Measurements from ENCODE around the gene IWS1. TPM values are rescaled to one million over a fixed set of nuclear protein-coding genes. Genes with fewer than 3 reads are reported as not detected.

The IWS1 gene
- total RNA-seq, 1 experiment from 2014 or later, result 29.0 TPM

DNA sequence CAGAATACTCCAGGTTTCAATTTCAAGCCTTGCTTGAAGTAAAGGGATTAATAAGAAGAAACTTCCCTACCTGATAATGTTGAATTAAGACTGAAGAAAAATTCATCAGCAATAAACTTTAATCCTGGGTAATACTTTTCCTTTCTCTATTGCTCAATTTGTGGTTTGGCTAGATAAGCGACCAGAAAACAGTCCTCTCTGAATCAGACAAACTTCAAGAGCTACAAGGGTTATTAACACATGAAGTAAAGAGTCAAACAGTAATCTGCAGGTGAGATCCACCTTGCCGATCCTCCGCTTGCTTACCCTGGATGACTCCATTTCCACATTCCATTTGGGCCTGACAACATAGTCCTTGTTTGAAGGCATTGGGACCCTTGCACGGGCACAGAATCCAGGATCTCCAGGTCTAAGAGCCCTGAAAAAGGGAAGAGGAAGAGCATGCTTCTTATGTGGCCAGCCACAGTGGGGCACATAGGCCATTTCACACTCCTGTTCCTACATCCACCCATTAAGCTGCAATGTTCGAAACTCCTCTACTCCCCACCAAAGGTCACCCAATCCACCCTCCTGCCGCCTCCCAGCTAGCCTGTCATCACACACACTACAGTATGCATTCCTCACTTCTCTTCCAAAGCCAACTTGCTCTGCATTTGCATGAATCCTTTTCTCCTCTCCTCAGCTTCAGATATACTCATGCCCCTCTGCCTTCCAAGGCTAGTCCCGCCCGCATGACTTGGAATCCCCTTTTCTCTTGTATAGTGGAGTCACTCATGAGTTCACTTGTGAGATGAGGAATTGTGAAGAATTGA is 39.8 kb downstream of the IWS1 start:
- H3K4me3 ChIP-seq, result no peak overlapping the region
- DNase-seq, result no peak
- no peaks in the 10 kb centered on the region for H3K27me3 ChIP-seq
- H3K36me3 ChIP-seq, result peaks cover 90% of the 10 kb centered on the region
- H3K9me3 ChIP-seq, result no peaks in the 10 kb centered on the region

GRCh38 chr2:127485694-127486071 is 40.6 kb downstream of the IWS1 start:
- no peaks in the 10 kb centered on the region for H3K9me3 ChIP-seq
- no peak for DNase-seq
- H3K27me3 ChIP-seq, result no peaks in the 10 kb centered on the region
- peaks cover 90% of the 10 kb centered on the region for H3K36me3 ChIP-seq
- H3K4me3 ChIP-seq, result no peak overlapping the region

- Histone ChIP-seq H3K36me3 (peaks cover 90% of the 10 kb centered on the region), H3K4me3 (no peak overlapping the region), H3K9me3 (no peaks in the 10 kb centered on the region), H3K27me3 (no peaks in the 10 kb centered on the region)
- no peak for DNase-seq
These were observed 41.1 kb downstream of the IWS1 start for GRCh38 chr2:127485051-127485693.

- Histone ChIP-seq H3K36me3 (peaks cover 66% of the 10 kb centered on the region), H3K9me3 (no peaks in the 10 kb centered on the region; the same call in 1 of the 2 replicates)
- DNase-seq, result no peak
These were observed 44.3 kb downstream of the IWS1 start for GRCh38 chr2:127482031-127482430.

DNA sequence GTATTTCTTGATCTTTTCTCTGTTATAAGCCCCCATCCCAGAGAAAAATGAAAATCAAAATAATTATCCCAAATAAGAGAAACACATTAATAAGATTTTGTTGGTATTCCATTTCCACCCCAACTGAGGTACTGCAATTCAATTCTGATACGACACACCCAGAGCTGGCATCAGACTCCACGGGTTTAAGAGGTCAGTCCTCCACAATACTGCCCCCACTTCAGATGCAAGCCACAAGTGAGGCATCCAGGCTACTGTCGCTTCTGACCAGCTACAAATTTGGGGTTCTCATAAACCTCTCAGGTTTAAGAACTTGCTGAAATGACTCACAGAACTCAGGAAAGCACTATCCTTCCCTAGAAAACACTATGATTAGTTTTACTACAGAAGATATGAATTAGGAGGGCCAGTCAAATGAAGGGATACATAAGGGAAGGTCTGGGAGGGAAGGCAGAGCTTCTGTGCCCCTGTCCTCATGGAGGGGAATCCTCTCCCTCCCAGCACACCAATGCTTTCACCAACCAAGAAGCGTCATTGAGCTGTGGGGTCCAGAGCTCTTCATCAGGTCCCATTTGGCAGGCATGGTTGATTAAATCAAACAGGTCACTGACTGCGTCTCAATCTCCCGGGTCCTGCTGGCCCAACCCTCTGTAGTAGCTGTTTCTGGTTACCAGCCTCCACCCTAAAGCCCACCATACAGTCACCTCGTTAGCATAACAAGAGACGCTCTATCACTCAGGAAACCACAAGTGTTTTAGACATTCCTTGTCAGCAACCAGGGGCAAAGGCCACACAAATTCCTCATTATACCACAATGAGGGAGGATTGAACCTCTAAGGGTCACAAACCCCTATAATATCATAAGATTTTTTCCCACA is 46.2 kb downstream of the IWS1 start:
- peaks cover 48% of the 10 kb centered on the region for H3K36me3 ChIP-seq
- no peak for DNase-seq

More at GRCh38 chr2:127482031-127482430, 44.3 kb downstream of the IWS1 start:
- Histone ChIP-seq H3K27me3 (no peaks in the 10 kb centered on the region), H3K4me3 (no peak overlapping the region)

DNA sequence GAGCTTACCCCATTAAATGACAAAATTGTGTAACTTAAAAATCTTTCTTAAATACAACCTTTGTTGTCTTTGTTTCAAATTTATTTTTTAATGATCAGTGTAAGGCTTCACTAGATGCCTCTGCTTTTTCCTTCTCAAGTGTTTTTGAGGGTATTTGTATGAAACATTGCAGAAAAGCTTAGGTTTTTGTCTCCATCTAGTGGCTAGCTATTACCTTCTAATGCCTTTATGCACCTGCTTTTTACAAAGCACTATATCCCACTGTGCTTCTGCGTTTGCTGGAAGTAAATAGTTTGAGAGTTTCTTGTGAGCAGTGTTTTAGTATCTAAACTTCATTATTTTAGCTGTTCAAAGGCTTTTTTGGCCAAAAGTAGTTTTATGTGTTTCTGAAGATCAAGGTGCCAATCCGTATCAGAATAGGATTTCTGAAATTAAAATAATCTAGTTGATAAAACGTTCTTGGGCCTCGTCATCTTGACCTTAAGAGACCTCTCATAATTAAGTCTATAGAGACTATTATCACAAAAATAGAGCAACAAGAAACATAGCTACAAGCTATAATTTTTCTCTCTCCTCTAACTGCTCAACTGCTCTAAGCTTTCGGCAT is 47.0 kb downstream of the IWS1 start:
- Histone ChIP-seq H3K27me3 (no peaks in the 10 kb centered on the region), H3K36me3 (peaks cover 42% of the 10 kb centered on the region), H3K9me3 (no peaks in the 10 kb centered on the region; the same call in 1 of the 2 replicates), H3K4me3 (no peak overlapping the region)
- DNase-seq, result no peak

More for the DNA sequence above, 46.2 kb downstream of the IWS1 start:
- no peaks in the 10 kb centered on the region for H3K27me3 ChIP-seq
- no peaks in the 10 kb centered on the region; the same call in 1 of the 2 replicates for H3K9me3 ChIP-seq
- no peak overlapping the region for H3K4me3 ChIP-seq

DNA sequence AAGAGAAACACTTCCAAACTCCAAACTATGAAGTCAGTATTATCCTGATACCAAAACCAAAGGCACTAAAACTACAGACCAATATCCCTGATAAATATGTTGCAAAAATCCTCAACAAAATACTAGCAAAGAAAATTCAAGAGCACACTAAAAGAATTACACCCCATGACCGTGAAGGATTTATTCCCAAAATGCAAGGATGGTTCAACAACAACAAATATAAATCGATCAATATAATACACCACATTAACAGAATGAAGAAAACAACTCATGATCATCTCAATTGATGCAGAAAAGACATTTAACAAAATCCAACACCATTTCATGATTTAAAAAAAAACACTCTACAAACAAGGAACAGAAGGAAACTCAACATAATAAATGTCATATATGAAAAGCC is 50.5 kb downstream of the IWS1 start:
- Histone ChIP-seq H3K36me3 (peaks cover 13% of the 10 kb centered on the region), H3K27me3 (no peaks in the 10 kb centered on the region), H3K9me3 (no peaks in the 10 kb centered on the region; the same call in 1 of the 2 replicates), H3K4me3 (no peak overlapping the region)
- no peak for DNase-seq

DNA sequence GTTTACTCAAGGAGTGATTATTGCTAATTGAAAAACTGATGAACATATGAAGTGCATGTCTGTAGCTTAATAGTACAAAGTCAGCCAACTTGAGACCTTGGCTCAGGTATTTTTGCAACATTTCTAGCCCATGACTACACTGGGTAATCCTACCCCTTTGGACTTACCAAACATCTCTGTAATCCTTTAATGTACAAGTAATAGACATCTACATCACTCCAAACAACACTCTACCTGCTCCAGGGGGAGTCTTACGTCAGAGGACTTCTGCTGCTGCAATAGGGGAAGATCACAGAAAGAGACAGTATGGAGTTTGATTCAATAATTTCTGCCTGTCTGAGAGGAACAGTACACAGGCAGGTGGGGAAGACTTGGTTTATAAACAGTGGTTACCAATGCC is 54.0 kb downstream of the IWS1 start:
- H3K9me3 ChIP-seq, result no peaks in the 10 kb centered on the region; the same call in 1 of the 2 replicates
- no peaks in the 10 kb centered on the region for H3K27me3 ChIP-seq
- no peak overlapping the region for H3K4me3 ChIP-seq
- H3K36me3 ChIP-seq, result peaks cover 2% of the 10 kb centered on the region
- no peak for DNase-seq

GRCh38 chr2:127471286-127471988 is 54.9 kb downstream of the IWS1 start:
- DNase-seq, result no peak
- H3K27me3 ChIP-seq, result no peaks in the 10 kb centered on the region
- no peaks in the 10 kb centered on the region for H3K9me3 ChIP-seq
- peaks cover 2% of the 10 kb centered on the region for H3K36me3 ChIP-seq
- no peak overlapping the region for H3K4me3 ChIP-seq

GRCh38 chr2:127469974-127470373 is 56.3 kb downstream of the IWS1 start:
- no peaks in the 10 kb centered on the region for H3K9me3 ChIP-seq
- H3K4me3 ChIP-seq, result no peak overlapping the region
- H3K36me3 ChIP-seq, result peaks cover 2% of the 10 kb centered on the region
- DNase-seq, result no peak
- H3K27me3 ChIP-seq, result no peaks in the 10 kb centered on the region

GRCh38 chr2:127469051-127469450 is 57.2 kb downstream of the IWS1 start:
- H3K4me3 ChIP-seq, result no peak overlapping the region
- H3K27me3 ChIP-seq, result no peaks in the 10 kb centered on the region
- no peak for DNase-seq
- H3K9me3 ChIP-seq, result no peaks in the 10 kb centered on the region
- peaks cover 2% of the 10 kb centered on the region for H3K36me3 ChIP-seq

DNA sequence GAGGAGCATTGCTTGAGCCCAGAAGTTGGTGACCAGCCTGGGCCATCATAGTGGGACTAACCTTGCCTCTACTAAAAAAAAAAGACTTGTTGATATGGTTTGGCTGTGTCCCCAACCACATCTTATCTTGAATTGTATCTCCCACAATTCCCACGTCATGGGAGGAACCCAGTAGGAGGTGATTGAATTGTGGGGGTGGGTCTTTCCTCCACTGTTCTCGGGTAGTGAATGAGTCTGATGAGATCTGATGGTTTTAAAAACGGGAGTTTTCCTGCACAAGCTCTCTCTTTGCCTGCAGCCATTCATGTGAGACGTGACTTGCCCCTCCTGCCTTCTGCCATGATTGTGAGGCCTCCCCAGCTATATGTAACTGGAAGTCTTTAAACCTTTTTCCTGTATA is 61.0 kb downstream of the IWS1 start:
- DNase-seq, result no peak
- Histone ChIP-seq H3K36me3 (peaks cover 2% of the 10 kb centered on the region), H3K9me3 (no peaks in the 10 kb centered on the region), H3K4me3 (no peak overlapping the region), H3K27me3 (no peaks in the 10 kb centered on the region)

DNA sequence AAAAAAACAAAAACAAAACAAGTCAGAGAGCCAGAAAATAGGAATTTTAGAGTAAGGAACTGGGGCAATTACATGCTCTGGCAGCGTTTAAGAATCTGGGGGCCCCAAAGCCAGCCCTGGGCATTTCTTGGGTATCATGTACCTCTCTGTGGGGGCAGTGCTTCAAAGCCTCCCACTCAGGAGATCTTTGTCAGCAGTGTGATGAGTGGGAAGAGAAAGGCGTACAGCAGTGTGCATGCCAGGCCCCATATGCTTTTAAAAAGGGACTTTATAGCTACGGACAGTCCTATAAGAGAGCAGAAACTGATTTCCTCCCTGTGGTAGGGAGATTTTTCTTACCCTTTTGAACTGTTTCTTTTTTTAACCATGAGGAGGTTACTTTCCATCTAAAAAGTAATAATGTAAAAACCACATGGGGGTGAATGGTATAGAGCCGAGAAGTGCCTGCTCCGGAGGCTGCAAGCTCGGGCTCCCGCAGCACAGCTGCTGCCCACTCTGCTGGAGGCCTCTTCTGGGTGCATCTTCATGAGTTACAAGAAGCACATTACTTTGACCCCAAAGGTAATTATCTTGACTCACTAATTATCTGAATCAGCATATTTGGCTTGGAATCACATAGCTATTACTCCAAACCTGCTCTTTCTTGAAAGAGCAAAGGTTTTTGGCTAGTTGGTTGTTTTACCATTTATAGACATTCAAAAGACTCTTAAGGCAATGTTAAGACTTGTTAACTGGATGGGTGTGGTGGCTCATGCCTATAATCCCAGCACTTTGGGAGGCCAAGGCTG is 61.6 kb downstream of the IWS1 start:
- peaks cover 2% of the 10 kb centered on the region; the same call in 1 of the 2 replicates for H3K36me3 ChIP-seq
- no peak overlapping the region for H3K4me3 ChIP-seq
- no peak for DNase-seq
- no peaks in the 10 kb centered on the region for H3K27me3 ChIP-seq
- no peaks in the 10 kb centered on the region for H3K9me3 ChIP-seq

- H3K36me3 ChIP-seq, result peaks cover 2% of the 10 kb centered on the region; the same call in 1 of the 2 replicates
- no peak overlapping the region for H3K4me3 ChIP-seq
- DNase-seq, result no peak
- no peaks in the 10 kb centered on the region for H3K27me3 ChIP-seq
- H3K9me3 ChIP-seq, result no peaks in the 10 kb centered on the region
These were observed 62.9 kb downstream of the IWS1 start for GRCh38 chr2:127463155-127463991.

DNA sequence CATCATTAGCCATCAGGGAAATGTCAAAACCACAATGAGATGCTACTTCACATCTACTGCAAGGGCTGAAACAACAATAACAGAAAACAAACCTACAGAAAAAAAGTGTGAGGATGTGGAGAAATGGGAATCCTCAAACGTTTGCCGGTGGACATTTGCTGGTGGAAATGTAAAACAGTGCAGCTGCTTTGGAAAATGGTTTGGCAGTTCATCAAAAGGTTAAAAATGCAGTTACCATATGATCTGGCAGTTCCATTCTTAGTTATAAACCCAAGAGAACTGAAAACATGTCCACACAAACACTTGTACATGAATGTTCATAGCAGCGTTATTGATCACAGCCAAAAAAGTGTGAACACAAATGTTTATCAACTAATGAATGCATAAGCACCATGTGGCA is 63.8 kb downstream of the IWS1 start:
- no peak for DNase-seq
- H3K4me3 ChIP-seq, result no peak overlapping the region
- H3K9me3 ChIP-seq, result no peaks in the 10 kb centered on the region
- H3K27me3 ChIP-seq, result no peaks in the 10 kb centered on the region
- H3K36me3 ChIP-seq, result peaks cover 2% of the 10 kb centered on the region; the same call in 1 of the 2 replicates

All from MG63 (cell line).